ENCODE measurements around the gene BTBD16. TPM values are rescaled to one million over a fixed set of nuclear protein-coding genes. Genes with fewer than 3 reads are reported as not detected.

Gene BTBD16
- total and polyA plus RNA-seq, 8 donors = 0.10 to 2.1 (median 0.35) TPM; not detected in 2

DNA sequence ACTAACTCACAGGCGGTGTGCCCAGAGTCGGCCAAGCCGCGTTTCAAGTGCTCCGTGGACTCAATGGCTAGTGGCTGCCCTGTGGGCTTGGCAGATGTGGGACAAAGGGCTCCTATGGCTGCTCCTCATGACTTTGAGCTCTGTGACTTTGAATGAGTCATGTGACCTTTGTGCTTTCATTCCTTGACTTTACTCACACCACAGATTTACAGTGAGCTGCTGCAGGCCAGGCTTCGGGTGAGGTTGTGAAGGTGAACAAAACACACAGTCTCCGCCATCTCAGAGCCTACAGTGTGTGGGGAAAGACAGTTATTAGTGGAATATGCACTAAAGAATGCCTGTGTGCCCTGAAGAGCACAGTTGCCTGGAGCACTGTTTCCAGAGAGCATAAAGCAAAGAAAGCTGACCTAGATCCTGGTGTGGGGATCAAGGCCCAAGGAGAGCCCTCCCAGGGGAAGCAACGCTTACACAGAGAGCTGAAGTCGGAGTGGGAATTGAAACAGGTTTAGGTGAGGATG is 73.7 kb downstream of the BTBD16 start:
- DNase-seq (no peak), ATAC-seq (no peak)
- intact Hi-C loops (cut with DNase I) = loop anchor here in 1 of 2 donors (10.0 kb wide), 2 partner anchors 90 to 220 kb away; partner anchors contain the start of gene DMBT1
- H3K9me3 ChIP-seq = no peaks in the 10 kb centered on the region
- TF ChIP-seq, protein P1, sequence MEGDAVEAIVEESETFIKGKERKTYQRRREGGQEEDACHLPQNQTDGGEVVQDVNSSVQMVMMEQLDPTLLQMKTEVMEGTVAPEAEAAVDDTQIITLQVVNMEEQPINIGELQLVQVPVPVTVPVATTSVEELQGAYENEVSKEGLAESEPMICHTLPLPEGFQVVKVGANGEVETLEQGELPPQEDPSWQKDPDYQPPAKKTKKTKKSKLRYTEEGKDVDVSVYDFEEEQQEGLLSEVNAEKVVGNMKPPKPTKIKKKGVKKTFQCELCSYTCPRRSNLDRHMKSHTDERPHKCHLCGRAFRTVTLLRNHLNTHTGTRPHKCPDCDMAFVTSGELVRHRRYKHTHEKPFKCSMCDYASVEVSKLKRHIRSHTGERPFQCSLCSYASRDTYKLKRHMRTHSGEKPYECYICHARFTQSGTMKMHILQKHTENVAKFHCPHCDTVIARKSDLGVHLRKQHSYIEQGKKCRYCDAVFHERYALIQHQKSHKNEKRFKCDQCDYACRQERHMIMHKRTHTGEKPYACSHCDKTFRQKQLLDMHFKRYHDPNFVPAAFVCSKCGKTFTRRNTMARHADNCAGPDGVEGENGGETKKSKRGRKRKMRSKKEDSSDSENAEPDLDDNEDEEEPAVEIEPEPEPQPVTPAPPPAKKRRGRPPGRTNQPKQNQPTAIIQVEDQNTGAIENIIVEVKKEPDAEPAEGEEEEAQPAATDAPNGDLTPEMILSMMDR (IDR thresholded peaks at IDR 0.05) = no peak
- no peaks in the 10 kb centered on the region for H3K4me1 ChIP-seq
- no peak overlapping the region for H3K27ac ChIP-seq
- no peak overlapping the region for H3K4me3 ChIP-seq
- no peaks in the 10 kb centered on the region for H3K27me3 ChIP-seq
- H3K36me3 ChIP-seq = no peaks in the 10 kb centered on the region

DNA sequence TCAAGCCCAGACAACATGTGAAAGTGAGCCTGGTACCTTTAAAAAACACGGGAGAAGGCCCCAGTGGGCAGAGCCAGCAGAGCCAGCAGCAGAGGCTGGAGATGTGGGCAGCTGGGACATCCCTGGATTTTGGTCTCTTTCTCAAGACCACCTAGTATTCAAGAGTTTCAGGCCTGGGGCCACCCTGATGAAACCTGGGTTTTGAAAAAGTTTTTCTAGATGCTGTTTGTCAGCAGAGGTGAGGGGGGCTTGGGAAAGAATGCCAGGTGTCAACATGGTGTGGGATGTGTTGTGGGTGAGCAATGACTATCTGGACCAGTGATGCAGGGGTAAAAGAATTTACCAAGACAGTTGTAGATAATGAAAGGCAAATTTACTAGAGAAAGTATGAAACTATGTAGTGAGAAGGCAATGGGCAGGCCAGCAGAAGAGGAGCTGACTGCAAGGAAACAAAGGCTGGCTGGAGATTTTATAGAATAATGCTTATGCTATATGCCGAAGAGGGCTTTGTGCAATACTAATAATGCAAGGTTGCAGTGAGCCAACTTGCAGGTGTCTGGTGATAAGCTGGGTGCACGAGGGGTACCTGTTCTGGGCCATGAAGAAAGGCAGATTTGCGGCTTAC is 75.3 kb downstream of the BTBD16 start:
- no peak overlapping the region for H3K27ac ChIP-seq
- no peaks in the 10 kb centered on the region for H3K27me3 ChIP-seq
- no peak overlapping the region for H3K4me3 ChIP-seq
- TF ChIP-seq, protein P1 (IDR thresholded peaks at IDR 0.05) = no peak
- no peak for ATAC-seq
- H3K4me1 ChIP-seq = no peaks in the 10 kb centered on the region
- no peak for DNase-seq
- no peaks in the 10 kb centered on the region for H3K9me3 ChIP-seq
- intact Hi-C loops (cut with DNase I) = loop anchor here in 1 of 2 donors (10.0 kb wide), 2 partner anchors 88 to 218 kb away; partner anchors contain the start of gene DMBT1
- no peaks in the 10 kb centered on the region for H3K36me3 ChIP-seq

DNA sequence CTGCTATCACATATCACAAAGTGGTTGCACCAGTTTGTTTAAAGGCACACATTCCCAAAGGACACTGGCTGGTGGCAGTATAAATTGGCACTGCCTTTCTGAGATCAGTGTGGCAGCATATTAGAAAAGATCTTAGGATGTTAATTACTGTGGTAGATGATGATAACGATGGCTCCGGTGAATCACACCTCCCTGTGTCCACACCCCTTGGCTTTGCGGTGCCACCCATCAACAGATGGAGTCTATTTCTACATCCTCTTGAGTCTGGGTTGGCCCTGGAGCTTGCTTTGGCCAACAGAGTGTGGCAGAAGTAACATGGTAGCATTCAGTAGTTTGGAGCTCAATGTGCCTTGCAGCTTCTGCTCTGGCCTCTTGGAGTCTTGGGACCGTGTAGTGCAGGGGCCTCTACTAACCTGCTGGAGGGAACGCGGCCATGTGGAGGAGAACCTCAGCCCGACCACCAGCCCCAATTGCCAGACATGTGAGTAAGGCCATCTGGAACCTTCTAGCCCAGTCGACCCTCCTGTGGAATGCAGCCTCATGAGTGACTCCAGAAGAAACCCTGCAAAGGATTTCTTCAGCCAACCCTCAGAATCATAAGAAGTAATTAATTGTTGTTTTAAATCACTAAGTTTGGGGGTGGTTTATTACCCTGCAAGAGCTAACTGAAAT is 76.2 kb downstream of the BTBD16 start:
- intact Hi-C loops (cut with DNase I) = loop anchor here in 1 of 2 donors (10.0 kb wide), 2 partner anchors 87 to 217 kb away; partner anchors contain the start of gene DMBT1

DNA sequence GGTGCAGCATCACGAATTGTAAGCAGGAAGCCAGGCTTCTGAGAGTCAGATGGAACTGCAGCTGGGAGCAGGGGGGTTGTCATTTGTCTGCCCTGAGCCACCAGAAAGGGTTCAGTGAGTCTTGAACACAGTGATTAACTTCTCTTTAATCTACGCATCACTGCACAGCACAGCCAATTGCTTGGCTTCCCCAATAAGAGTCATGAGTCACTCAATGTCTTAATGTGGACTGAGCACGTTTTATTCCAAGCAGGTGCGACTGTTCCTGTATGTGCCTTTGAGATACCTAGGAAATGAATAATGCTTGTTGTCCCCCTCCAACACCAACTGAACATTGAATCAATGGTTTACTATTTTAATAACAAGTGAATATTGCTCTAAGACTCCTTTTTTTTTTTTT is 77.4 kb downstream of the BTBD16 start:
- Histone ChIP-seq H3K36me3 (no peaks in the 10 kb centered on the region), H3K4me1 (no peaks in the 10 kb centered on the region), H3K27ac (no peak overlapping the region), H3K4me3 (no peak overlapping the region), H3K9me3 (no peaks in the 10 kb centered on the region), H3K27me3 (no peaks in the 10 kb centered on the region)
- intact Hi-C loops (cut with DNase I) = loop anchor here in 1 of 2 donors (10.0 kb wide), 2 partner anchors 86 to 216 kb away; partner anchors contain the start of gene DMBT1
- TF ChIP-seq, protein P1 (IDR thresholded peaks at IDR 0.05) = no peak
- DNase-seq (no peak), ATAC-seq (no peak)

More for the DNA sequence above, 76.2 kb downstream of the BTBD16 start:
- no peaks in the 10 kb centered on the region for H3K36me3 ChIP-seq
- H3K4me3 ChIP-seq = no peak overlapping the region
- no peaks in the 10 kb centered on the region for H3K27me3 ChIP-seq
- no peak overlapping the region for H3K27ac ChIP-seq
- H3K9me3 ChIP-seq = no peaks in the 10 kb centered on the region
- ATAC-seq = no peak
- DNase-seq = no peak
- H3K4me1 ChIP-seq = no peaks in the 10 kb centered on the region
- TF ChIP-seq, protein P1 (IDR thresholded peaks at IDR 0.05) = no peak

DNA sequence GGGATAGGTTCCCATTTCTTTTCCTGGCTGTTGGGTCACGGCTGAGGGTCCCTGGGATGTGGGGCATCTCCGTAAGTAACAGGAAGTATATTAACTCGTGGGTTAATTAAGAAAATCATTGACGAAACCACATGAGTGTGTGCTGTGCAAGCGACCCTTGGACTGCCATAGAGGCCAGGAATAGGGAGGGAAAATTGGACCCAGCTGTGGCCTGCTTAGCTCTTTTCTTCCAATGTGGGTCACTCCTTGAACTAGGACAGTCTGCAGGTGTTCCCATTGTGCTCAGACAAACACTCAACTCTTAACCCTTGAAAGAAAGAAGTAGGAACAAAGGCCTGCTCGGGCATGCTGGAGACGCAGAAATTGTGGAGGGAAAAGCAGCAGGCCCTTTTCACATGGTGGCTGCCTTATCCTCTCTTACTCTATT is 77.9 kb downstream of the BTBD16 start:
- Histone ChIP-seq H3K4me1 (no peaks in the 10 kb centered on the region), H3K27ac (no peak overlapping the region), H3K27me3 (no peaks in the 10 kb centered on the region), H3K4me3 (no peak overlapping the region), H3K36me3 (no peaks in the 10 kb centered on the region), H3K9me3 (no peaks in the 10 kb centered on the region)
- DNase-seq (no peak), ATAC-seq (no peak)
- intact Hi-C loops (cut with DNase I) = loop anchor here in 1 of 2 donors (10.0 kb wide), 2 partner anchors 86 to 216 kb away; partner anchors contain the start of gene DMBT1
- TF ChIP-seq, protein P1 (IDR thresholded peaks at IDR 0.05) = no peak

All from left lung (tissue), 10 donors.